ENCODE results near the gene EXPH5.
"Not testable (repeated sequence)": the region's sequence is repeated elsewhere in the genome, so short reads cannot be mapped to it uniquely, and the experiment has no call there.

The EXPH5 gene

GRCh38 chr11:108588287-108588686 lies 5.3 kb downstream of the EXPH5 start:
- Histone ChIP-seq H3K4me1 (ENCODE audit: insufficient read depth, low read length) (peaks cover 9% of the 10 kb centered on the region), H3K79me2 (ENCODE audit: insufficient read depth, low read length) (no peaks in the 10 kb centered on the region), H2AFZ (ENCODE audit: low read depth, low read length) (no peak overlapping the region), H3K36me3 (ENCODE audit: insufficient read depth, low read length) (no peaks in the 10 kb centered on the region), H3K9me3 (ENCODE audit: insufficient read depth, low read length, severe bottlenecking) (no peaks in the 10 kb centered on the region), H3K27me3 (ENCODE audit: insufficient read depth, low read length, poor library complexity) (peaks cover 34% of the 10 kb centered on the region), H3K27ac (ENCODE audit: low read length) (no peak overlapping the region), H3K4me3 (ENCODE audit: low read depth in 1 of 2, low read length in 2 of 2) (no peak overlapping the region), H4K20me1 (ENCODE audit: insufficient read depth, low read length) (no peaks in the 10 kb centered on the region), H3K4me2 (ENCODE audit: insufficient read depth, low read length) (no peak overlapping the region), H3K9ac (ENCODE audit: low read depth, low read length) (no peak overlapping the region)
- ATAC-seq (ENCODE audit: insufficient read depth, low read depth) (no peak), DNase-seq (no peak)
- TF ChIP-seq CTCF (IDR thresholded peaks at IDR 0.05; ENCODE audit: borderline replicate concordance, extremely low read depth, low read length, poor library complexity, severe bottlenecking): no peak
- no peak for TF ChIP-seq EZH2 (IDR thresholded peaks at IDR 0.05; ENCODE audit: borderline replicate concordance, low read depth, low read length, severe bottlenecking)

- no peaks in the 10 kb centered on the region for H3K36me3 ChIP-seq (ENCODE audit: insufficient read depth, low read length)
- H3K9me3 ChIP-seq (ENCODE audit: insufficient read depth, low read length, severe bottlenecking): no peaks in the 10 kb centered on the region
- peaks cover 23% of the 10 kb centered on the region for H3K27me3 ChIP-seq (ENCODE audit: insufficient read depth, low read length, poor library complexity)
- H3K9ac ChIP-seq (ENCODE audit: low read depth, low read length): no peak overlapping the region
- TF ChIP-seq CTCF (IDR thresholded peaks at IDR 0.05; ENCODE audit: borderline replicate concordance, extremely low read depth, low read length, poor library complexity, severe bottlenecking) (no peak), EZH2 (IDR thresholded peaks at IDR 0.05; ENCODE audit: borderline replicate concordance, low read depth, low read length, severe bottlenecking) (no peak)
- H3K27ac ChIP-seq (ENCODE audit: low read length): no peak overlapping the region
- no peak overlapping the region for H3K4me3 ChIP-seq (ENCODE audit: low read depth in 1 of 2, low read length in 2 of 2)
- DNase-seq: no peak
- no peaks in the 10 kb centered on the region for H4K20me1 ChIP-seq (ENCODE audit: insufficient read depth, low read length)
- no peak for ATAC-seq (ENCODE audit: insufficient read depth, low read depth)
- H3K4me1 ChIP-seq (ENCODE audit: insufficient read depth, low read length): no peaks in the 10 kb centered on the region
- no peaks in the 10 kb centered on the region for H3K79me2 ChIP-seq (ENCODE audit: insufficient read depth, low read length)
- H2AFZ ChIP-seq (ENCODE audit: low read depth, low read length): no peak overlapping the region
- no peak overlapping the region for H3K4me2 ChIP-seq (ENCODE audit: insufficient read depth, low read length)
Observed at GRCh38 chr11:108587109-108587508, 6.5 kb downstream of the EXPH5 start.

GRCh38 chr11:108586600-108586999 lies 7.0 kb downstream of the EXPH5 start:
- H3K27me3 ChIP-seq (ENCODE audit: insufficient read depth, low read length, poor library complexity): peaks cover 18% of the 10 kb centered on the region
- DNase-seq: no peak
- H3K4me2 ChIP-seq (ENCODE audit: insufficient read depth, low read length): no peak overlapping the region
- ATAC-seq (ENCODE audit: insufficient read depth, low read depth): no peak
- no peak overlapping the region for H3K27ac ChIP-seq (ENCODE audit: low read length)
- no peak overlapping the region for H3K9ac ChIP-seq (ENCODE audit: low read depth, low read length)
- no peaks in the 10 kb centered on the region for H3K79me2 ChIP-seq (ENCODE audit: insufficient read depth, low read length)
- H3K4me3 ChIP-seq (ENCODE audit: low read depth in 1 of 2, low read length in 2 of 2): no peak overlapping the region
- H3K36me3 ChIP-seq (ENCODE audit: insufficient read depth, low read length): no peaks in the 10 kb centered on the region
- H3K9me3 ChIP-seq (ENCODE audit: insufficient read depth, low read length, severe bottlenecking): no peaks in the 10 kb centered on the region
- no peaks in the 10 kb centered on the region for H3K4me1 ChIP-seq (ENCODE audit: insufficient read depth, low read length)
- H2AFZ ChIP-seq (ENCODE audit: low read depth, low read length): no peak overlapping the region
- TF ChIP-seq CTCF (IDR thresholded peaks at IDR 0.05; ENCODE audit: borderline replicate concordance, extremely low read depth, low read length, poor library complexity, severe bottlenecking): no peak
- TF ChIP-seq EZH2 (IDR thresholded peaks at IDR 0.05; ENCODE audit: borderline replicate concordance, low read depth, low read length, severe bottlenecking): no peak
- H4K20me1 ChIP-seq (ENCODE audit: insufficient read depth, low read length): no peaks in the 10 kb centered on the region

GRCh38 chr11:108586185-108586584 lies 7.4 kb downstream of the EXPH5 start:
- H3K9ac ChIP-seq (ENCODE audit: low read depth, low read length); H3K4me1 ChIP-seq (ENCODE audit: insufficient read depth, low read length); H3K79me2 ChIP-seq (ENCODE audit: insufficient read depth, low read length); H3K4me2 ChIP-seq (ENCODE audit: insufficient read depth, low read length); H3K36me3 ChIP-seq (ENCODE audit: insufficient read depth, low read length); ATAC-seq (ENCODE audit: insufficient read depth, low read depth); H4K20me1 ChIP-seq (ENCODE audit: insufficient read depth, low read length); H2AFZ ChIP-seq (ENCODE audit: low read depth, low read length); DNase-seq; H3K4me3 ChIP-seq (ENCODE audit: low read depth in 1 of 2, low read length in 2 of 2); H3K27ac ChIP-seq (ENCODE audit: low read length); H3K9me3 ChIP-seq (ENCODE audit: insufficient read depth, low read length, severe bottlenecking): not testable (repeated sequence)
- peaks cover 16% of the 10 kb centered on the region for H3K27me3 ChIP-seq (ENCODE audit: insufficient read depth, low read length, poor library complexity)
